Measurements from ENCODE around the gene GKN1.

DNA sequence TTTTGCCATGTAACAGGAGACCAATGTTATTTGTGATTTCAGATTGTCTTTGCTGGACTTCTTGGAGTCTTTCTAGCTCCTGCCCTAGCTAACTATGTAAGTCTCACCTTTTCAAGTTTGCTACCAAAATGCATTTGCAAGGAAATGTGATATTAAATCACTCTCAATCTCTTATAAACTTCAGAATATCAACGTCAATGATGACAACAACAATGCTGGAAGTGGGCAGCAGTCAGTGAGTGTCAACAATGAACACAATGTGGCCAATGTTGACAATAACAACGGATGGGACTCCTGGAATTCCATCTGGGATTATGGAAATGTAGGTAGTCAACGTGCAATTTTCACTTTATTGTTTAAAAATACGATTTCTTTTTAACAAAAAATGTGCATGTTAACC is 3.0 kb downstream of the GKN1 start:
- TF ChIP-seq, protein P1, sequence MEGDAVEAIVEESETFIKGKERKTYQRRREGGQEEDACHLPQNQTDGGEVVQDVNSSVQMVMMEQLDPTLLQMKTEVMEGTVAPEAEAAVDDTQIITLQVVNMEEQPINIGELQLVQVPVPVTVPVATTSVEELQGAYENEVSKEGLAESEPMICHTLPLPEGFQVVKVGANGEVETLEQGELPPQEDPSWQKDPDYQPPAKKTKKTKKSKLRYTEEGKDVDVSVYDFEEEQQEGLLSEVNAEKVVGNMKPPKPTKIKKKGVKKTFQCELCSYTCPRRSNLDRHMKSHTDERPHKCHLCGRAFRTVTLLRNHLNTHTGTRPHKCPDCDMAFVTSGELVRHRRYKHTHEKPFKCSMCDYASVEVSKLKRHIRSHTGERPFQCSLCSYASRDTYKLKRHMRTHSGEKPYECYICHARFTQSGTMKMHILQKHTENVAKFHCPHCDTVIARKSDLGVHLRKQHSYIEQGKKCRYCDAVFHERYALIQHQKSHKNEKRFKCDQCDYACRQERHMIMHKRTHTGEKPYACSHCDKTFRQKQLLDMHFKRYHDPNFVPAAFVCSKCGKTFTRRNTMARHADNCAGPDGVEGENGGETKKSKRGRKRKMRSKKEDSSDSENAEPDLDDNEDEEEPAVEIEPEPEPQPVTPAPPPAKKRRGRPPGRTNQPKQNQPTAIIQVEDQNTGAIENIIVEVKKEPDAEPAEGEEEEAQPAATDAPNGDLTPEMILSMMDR (IDR thresholded peaks at IDR 0.05) = no peak
- TF ChIP-seq POLR2A (IDR thresholded peaks at IDR 0.05) = no peak
